OCI-LY7 (cell line): Measurements from ENCODE around the gene PLEKHG4B. TPM values are rescaled to one million over a fixed set of nuclear protein-coding genes. Genes with fewer than 3 reads are reported as not detected.

Experiments used
- BruUV-seq: library from RNA; stranded (reverse); fragments of 400-500 nt; replicated peaks from 2 replicates; lab custom pipeline; 2021; lab: Mats Ljungman, UMichigan
- CTCF ChIA-PET: fragments of 300-600 bp; sonication (Branson Sonifier 250); formaldehyde crosslinking; loops from one replicate; lab custom pipeline; 2022; ENCODE audit warnings: antibody characterized with exemption; ENCODE audit not compliant: unreplicated experiment; lab: Charles Lee
- POLR2A ChIA-PET: fragments of 300-600 bp; sonication (Branson Sonifier 250); formaldehyde crosslinking; loops from one replicate; lab custom pipeline; 2022; ENCODE audit warnings: antibody characterized with exemption; lab: Charles Lee
- DNase-seq: peaks from one replicate; pipeline ENCODE4 v3.0.0-alpha.2; 2015; ENCODE audit warnings: low spot score
- H2AFZ ChIP-seq: fragments of 200-600 bp; sonication (generic), shearing (Covaris generic); 2 replicates; pipeline ENCODE4 v1.6.1; 2014; ENCODE audit warnings: mild to moderate bottlenecking, antibody characterized with exemption, low read length, moderate library complexity
- H3K27ac ChIP-seq: fragments of 200-600 bp; sonication (generic); 2 replicates; pipeline ENCODE4 v1.5.1; 2014; ENCODE audit warnings: mixed run types, low read depth, mild to moderate bottlenecking, moderate library complexity, low read length, inconsistent platforms; ENCODE audit not compliant: poor library complexity, severe bottlenecking
- H3K36me3 ChIP-seq: fragments of 200-600 bp; sonication (generic); 2 replicates; pipeline ENCODE4 v1.6.1; 2014; ENCODE audit warnings: mild to moderate bottlenecking, antibody characterized with exemption, low read length, moderate library complexity, mixed read lengths; ENCODE audit not compliant: insufficient read depth
- H3K4me1 ChIP-seq: fragments of 200-600 bp; sonication (generic); 2 replicates; pipeline ENCODE4 v1.5.1; 2014; ENCODE audit warnings: mild to moderate bottlenecking, low read length; ENCODE audit not compliant: insufficient read depth, poor library complexity, severe bottlenecking
- H3K4me2 ChIP-seq: fragments of 200-600 bp; sonication (generic); 2 replicates; pipeline ENCODE4 v1.6.1; 2014; ENCODE audit warnings: mild to moderate bottlenecking, low read length
- H3K4me3 ChIP-seq: fragments of 200-600 bp; sonication (generic); 2 replicates; pipeline ENCODE4 v1.5.1; 2014; ENCODE audit warnings: mild to moderate bottlenecking, low read depth, low read length; ENCODE audit not compliant: poor library complexity, severe bottlenecking
- H3K79me2 ChIP-seq: fragments of 200-600 bp; sonication (generic); 2 replicates; pipeline ENCODE4 v1.6.1; 2016; ENCODE audit warnings: low read depth, mild to moderate bottlenecking, low read length, moderate library complexity, mixed read lengths; ENCODE audit not compliant: insufficient read depth
- H3K9me2 ChIP-seq: fragments of 200-600 bp; sonication (generic); 2 replicates; pipeline ENCODE4 v1.6.1; 2016; ENCODE audit warnings: mild to moderate bottlenecking, low read length, mixed read lengths; ENCODE audit not compliant: insufficient read depth
- H3K9me3 ChIP-seq: fragments of 200-600 bp; sonication (generic); 2 replicates; pipeline ENCODE4 v1.6.1; 2014; ENCODE audit warnings: mild to moderate bottlenecking, mixed run types, low read length, mixed read lengths
- H4K20me1 ChIP-seq: fragments of 200-600 bp; sonication (generic); 2 replicates; pipeline ENCODE4 v1.6.1; 2014; ENCODE audit warnings: mild to moderate bottlenecking, antibody characterized with exemption, low read length, moderate library complexity, mixed read lengths; ENCODE audit not compliant: insufficient read depth
- CTCF ChIP-seq: fragments of 200-600 bp; sonication (generic); conservative IDR thresholded peaks from 2 replicates; pipeline ENCODE4 v1.5.1; 2014; ENCODE audit warnings: mild to moderate bottlenecking, antibody characterized with exemption, low read length, moderate library complexity, mixed read lengths
- EZH2phosphoT487 ChIP-seq: fragments of 200-600 bp; sonication (generic); IDR thresholded peaks from 2 replicates; pipeline ENCODE4 v1.6.1; 2018; ENCODE audit warnings: low read depth, borderline replicate concordance, mild to moderate bottlenecking, mixed run types, antibody characterized with exemption, low read length, moderate library complexity, mixed read lengths
- intact Hi-C: fragments of 100-400 bp; cut with micrococcal nuclease; formaldehyde crosslinking; loops from one replicate; pipeline ENCODE4 v1.10.0; 2022; ENCODE audit not compliant: unreplicated experiment
- total RNA-seq, 2 experiments: library from RNA; depleted of rRNA in 1 of 2; stranded (reverse); fragments of >200 nt in 1 of 2; shearing (Covaris generic) in 1 of 2; gene quantifications; 2 replicates each; pipeline ENCODE4 v1.2.3, GENCODE V29; 2014 to 2022

PLEKHG4B gene
- total RNA-seq, 2 experiments from 2014 or later, result 0.30 to 0.41 TPM

GRCh38 chr5:199197-199949, 107.4 kb downstream of the PLEKHG4B start:
- ChIA-PET POLR2A (interaction anchor here (3.7 kb wide), 1 partner anchor 8 kb away, joined by 28 read pairs; the partner anchor contains the start of gene LRRC14B), CTCF (no interaction called here)
- Histone ChIP-seq H3K36me3 (peaks cover 23% of the 10 kb centered on the region), H2AFZ (no peak overlapping the region), H3K9me3 (no peaks in the 10 kb centered on the region), H3K4me3 (no peak overlapping the region), H3K27ac (no peak overlapping the region), H3K4me2 (no peak overlapping the region), H3K79me2 (peaks cover 6% of the 10 kb centered on the region; the same call in 1 of the 2 replicates), H3K9me2 (no peaks in the 10 kb centered on the region), H3K4me1 (peaks cover 63% of the 10 kb centered on the region), H4K20me1 (no peaks in the 10 kb centered on the region)
- intact Hi-C loops, result no loop called here
- DNase-seq, result no peak
- BruUV-seq, result no TSS peak
- TF ChIP-seq EZH2phosphoT487 (no peak), CTCF (no peak)

GRCh38 chr5:199950-200645, 108.1 kb downstream of the PLEKHG4B start:
- no peaks in the 10 kb centered on the region for H3K9me3 ChIP-seq
- no peaks in the 10 kb centered on the region for H4K20me1 ChIP-seq
- ChIA-PET POLR2A (interaction anchor here (1.6 to 3.7 kb wide), 2 partner anchors 9 to 12 kb away, joined by 3 to 28 read pairs; partner anchors contain the start of gene LRRC14B), CTCF (interaction anchor here (0.7 kb wide), 1 partner anchor 9 kb away, joined by 3 read pairs; no protein-coding TSS in a partner anchor)
- peak overlapping the region; percentile 93 for H3K27ac ChIP-seq
- H2AFZ ChIP-seq, result no peak overlapping the region
- intact Hi-C loops, result no loop called here
- peaks cover 30% of the 10 kb centered on the region for H3K36me3 ChIP-seq
- peaks cover 57% of the 10 kb centered on the region for H3K4me1 ChIP-seq
- peak overlapping the region; percentile 77 for H3K4me2 ChIP-seq
- H3K4me3 ChIP-seq, result peak overlapping the region; percentile 51
- H3K9me2 ChIP-seq, result no peaks in the 10 kb centered on the region
- DNase-seq, result no peak
- no TSS peak for BruUV-seq
- no peak for TF ChIP-seq EZH2phosphoT487
- TF ChIP-seq CTCF, result no peak
- peaks cover 6% of the 10 kb centered on the region; the same call in 1 of the 2 replicates for H3K79me2 ChIP-seq
